Keratinocyte (primary cell): ENCODE measurements around the gene NMRAL1.

ENCODE experiments used
- EZH2 ChIP-seq: IDR thresholded peaks from one replicate; pipeline ENCODE4 v1.6.1; 2012; ENCODE audit warnings: inconsistent platforms, mild to moderate bottlenecking, low read length, moderate library complexity
- TF ChIP-seq, protein P1 (sequence below), 3 experiments: IDR thresholded peaks in 1 of 3; conservative IDR thresholded peaks in 1 of 3; optimal IDR thresholded peaks in 1 of 3; 2 replicates in 2 of 3; 3 replicates in 1 of 3; pipeline versions ENCODE3 to v1.5.1; 2011; ENCODE audit warnings: low read length in 3 of 3, mild to moderate bottlenecking in 3 of 3, moderate library complexity in 2 of 3, control low read depth in 1 of 3, inconsistent platforms in 1 of 3; ENCODE audit not compliant: insufficient read depth in 2 of 3; ENCODE audit errors: extremely low read depth in 1 of 3

DNA sequence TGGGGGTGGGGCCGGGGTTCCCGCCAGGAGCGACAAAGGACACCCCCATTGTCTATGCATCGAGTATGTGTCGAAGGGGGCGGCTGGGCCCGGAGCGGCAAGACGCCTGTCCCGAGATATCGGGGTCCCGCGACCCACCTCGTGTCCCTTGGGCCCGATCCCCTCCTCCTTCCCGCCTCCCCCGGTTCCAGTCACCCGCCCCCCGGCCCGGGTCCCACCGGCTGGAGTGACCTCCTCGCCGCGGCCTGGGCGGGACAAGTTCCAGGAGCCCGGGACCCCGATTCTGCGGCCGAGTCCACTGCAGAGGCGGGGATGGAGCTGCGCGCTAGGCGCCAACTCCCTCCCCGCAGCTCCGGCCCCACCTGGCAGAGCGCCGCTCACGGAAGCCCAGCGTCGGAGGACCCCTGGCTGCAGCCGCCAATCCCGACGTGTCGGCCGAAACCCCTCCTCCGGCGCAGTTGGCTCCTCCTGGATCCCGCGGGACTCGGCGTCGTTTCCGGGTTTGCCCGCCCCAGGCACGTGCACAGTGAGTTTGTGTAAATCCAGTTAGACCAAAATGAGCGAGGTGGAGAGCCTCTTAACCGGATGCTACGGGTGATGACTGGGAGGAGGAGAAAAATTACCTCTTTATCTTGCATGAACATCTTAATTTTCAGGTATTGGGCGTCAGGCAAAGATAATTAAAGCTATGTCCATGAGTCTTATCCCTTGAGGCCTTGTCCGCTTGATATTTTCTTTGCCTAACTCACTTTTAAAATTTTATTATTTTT is at the start of gene NMRAL1:
- TF ChIP-seq, protein P1, sequence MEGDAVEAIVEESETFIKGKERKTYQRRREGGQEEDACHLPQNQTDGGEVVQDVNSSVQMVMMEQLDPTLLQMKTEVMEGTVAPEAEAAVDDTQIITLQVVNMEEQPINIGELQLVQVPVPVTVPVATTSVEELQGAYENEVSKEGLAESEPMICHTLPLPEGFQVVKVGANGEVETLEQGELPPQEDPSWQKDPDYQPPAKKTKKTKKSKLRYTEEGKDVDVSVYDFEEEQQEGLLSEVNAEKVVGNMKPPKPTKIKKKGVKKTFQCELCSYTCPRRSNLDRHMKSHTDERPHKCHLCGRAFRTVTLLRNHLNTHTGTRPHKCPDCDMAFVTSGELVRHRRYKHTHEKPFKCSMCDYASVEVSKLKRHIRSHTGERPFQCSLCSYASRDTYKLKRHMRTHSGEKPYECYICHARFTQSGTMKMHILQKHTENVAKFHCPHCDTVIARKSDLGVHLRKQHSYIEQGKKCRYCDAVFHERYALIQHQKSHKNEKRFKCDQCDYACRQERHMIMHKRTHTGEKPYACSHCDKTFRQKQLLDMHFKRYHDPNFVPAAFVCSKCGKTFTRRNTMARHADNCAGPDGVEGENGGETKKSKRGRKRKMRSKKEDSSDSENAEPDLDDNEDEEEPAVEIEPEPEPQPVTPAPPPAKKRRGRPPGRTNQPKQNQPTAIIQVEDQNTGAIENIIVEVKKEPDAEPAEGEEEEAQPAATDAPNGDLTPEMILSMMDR (optimal IDR thresholded peaks at IDR 0.05 in 1 of 3, IDR thresholded peaks at IDR 0.05 in 1 of 3, conservative IDR thresholded peaks at IDR 0.05 in 1 of 3; ENCODE audit: extremely low read depth in 1 of 3, insufficient read depth in 2 of 3, low read length in 3 of 3) = no peak
- no peak for TF ChIP-seq EZH2
